ENCODE results near the gene TATDN3. TPM values are rescaled to one million over a fixed set of nuclear protein-coding genes. Genes with fewer than 3 reads are reported as not detected.

The TATDN3 gene
- total and polyA plus RNA-seq, 2 of the 4 experiments (the other 2 are of a cell fraction) = 4.9 to 12.0 TPM

GRCh38 chr1:212791676-212792395 lies at the start of gene TATDN3, which contains the start of gene NSL1 (continued):
- TF ChIP-seq CTCF (conservative IDR thresholded peaks at IDR 0.05; ENCODE audit: low read depth, low read length) (no peak), FOS (IDR thresholded peaks at IDR 0.05; ENCODE audit: low read depth, low read length) (no peak), POLR2A (IDR thresholded peaks at IDR 0.05; ENCODE audit: low read depth, low read length) (peak; percentile 80)

GRCh38 chr1:212743901-212744475 lies 47.7 kb upstream of the TATDN3 start:
- Histone ChIP-seq H3K23ac (ENCODE audit: low read depth, low read length) (no peak overlapping the region), H3K18ac (ENCODE audit: low read depth, low read length) (no peak overlapping the region), H2BK5ac (ENCODE audit: low read depth, low read length, poor library complexity, severe bottlenecking) (no peak overlapping the region), H3K9me1 (ENCODE audit: insufficient read depth, low read length) (peaks cover 2% of the 10 kb centered on the region; the same call in 1 of the 2 replicates), H3K27me3 (ENCODE audit: control insufficient read depth, insufficient read depth, low read length) (no peaks in the 10 kb centered on the region), H3K4me3 (ENCODE audit: insufficient read depth, low read depth, low read length) (no peak overlapping the region), H3K56ac (ENCODE audit: extremely low read depth, insufficient read depth, low read length) (no peak overlapping the region; the same call in 1 of the 2 replicates), H4K5ac (ENCODE audit: low read depth, low read length) (no peak overlapping the region), H3K4ac (ENCODE audit: low read depth, low read length) (no peak overlapping the region), H3K36me3 (ENCODE audit: control insufficient read depth, insufficient read depth, low read length) (no peaks in the 10 kb centered on the region), H4K8ac (ENCODE audit: low read depth in 2 of 2, low read length in 2 of 2) (no peak overlapping the region), H3K27ac (ENCODE audit: insufficient read depth, low read length) (no peak overlapping the region), H3K9me3 (ENCODE audit: control insufficient read depth, insufficient read depth, low read length) (no peaks in the 10 kb centered on the region), H2BK120ac (ENCODE audit: low read depth, low read length) (no peak overlapping the region), H2AFZ (replicated peaks; ENCODE audit: low read length, poor library complexity) (no peak overlapping the region), H2BK15ac (ENCODE audit: low read depth, low read length) (no peak overlapping the region), H4K91ac (ENCODE audit: insufficient read depth, low read depth, low read length) (no peak overlapping the region), H3K79me1 (ENCODE audit: low read depth in 1 of 2, low read length in 2 of 2) (peaks cover 14 to 18% of the 10 kb centered on the region in 2 experiments; a peak in 3 of 4 replicates), H3K9ac (ENCODE audit: low read depth, low read length) (no peak overlapping the region), H3K4me2 (ENCODE audit: low read depth, low read length) (no peak overlapping the region), H3K14ac (replicated peaks; ENCODE audit: low read depth, low read length) (no peak overlapping the region), H2BK20ac (ENCODE audit: low read depth, low read length) (no peak overlapping the region), H2AK9ac (replicated peaks; ENCODE audit: low read depth, low read length, poor library complexity) (no peak overlapping the region), H3K4me1 (ENCODE audit: control insufficient read depth, insufficient read depth, low read length) (peaks cover 1% of the 10 kb centered on the region; the same call in 1 of the 2 replicates), H4K20me1 (ENCODE audit: insufficient read depth, low read length) (no peaks in the 10 kb centered on the region), H2AK5ac (ENCODE audit: low read depth, low read length) (no peak overlapping the region)
- POLR2A ChIA-PET (ENCODE audit: unreplicated experiment) = no interaction called here
- in situ Hi-C loops (cut with MboI; ENCODE audit: low sequenced_read_pairs) = no loop called here
- no TSS peak for BruUV-seq (replicated peaks)
- WGBS, 2 experiments (ENCODE audit: extremely low coverage in 2 of 2, insufficient read length in 1 of 2) = 82% methylated on average over 2 of the region's 4 CpGs; no CpG with 5 or more reads in 1 of the 2 experiments
- CTCF ChIA-PET = no interaction called here
- dilution Hi-C loops (cut with HindIII; ENCODE audit: low sequenced_read_pairs, unreplicated experiment) = no loop called here
- DNase-seq (no peak), ATAC-seq (ENCODE audit: low read depth) (no peak)
- intact Hi-C loops (cut with micrococcal nuclease) = no loop called here
- TF ChIP-seq ELK1 (IDR thresholded peaks at IDR 0.05; ENCODE audit: borderline replicate concordance, low read depth, low read length) (no peak), MAFK (IDR thresholded peaks at IDR 0.05; ENCODE audit: low read depth, low read length) (no peak), NFE2L2 (IDR thresholded peaks at IDR 0.05; ENCODE audit: low read depth, low read length) (no peak), CEBPB (IDR thresholded peaks at IDR 0.05; ENCODE audit: low read depth, low read length) (no peak), USF2 (IDR thresholded peaks at IDR 0.05; ENCODE audit: low read depth, low read length) (no peak), RFX5 (IDR thresholded peaks at IDR 0.05; ENCODE audit: low read depth, low read length) (no peak), CHD1 (IDR thresholded peaks at IDR 0.05; ENCODE audit: low read depth, low read length) (no peak), POLR2A (IDR thresholded peaks at IDR 0.05; ENCODE audit: low read depth, low read length) (no peak), MAZ (IDR thresholded peaks at IDR 0.05; ENCODE audit: borderline replicate concordance, low read depth, low read length) (no peak), FOS (IDR thresholded peaks at IDR 0.05; ENCODE audit: low read depth, low read length) (no peak), MXI1 (IDR thresholded peaks at IDR 0.05; ENCODE audit: borderline replicate concordance, low read depth, low read length) (no peak)

Data from IMR-90 (cell line).